Anterior cingulate cortex (tissue), 58 donors: ENCODE results near the gene ABCC3.

Experiments
- DNase-seq, 58 donors: peaks; one replicate each; lab custom pipeline; 2025; lab: John Stamatoyannopoulos, UW

The ABCC3 gene

GRCh38 chr17:50642071-50642721 is 7.5 kb downstream of the ABCC3 start:
- no peak for DNase-seq

- no peak for DNase-seq
Observed at GRCh38 chr17:50642722-50643656, 8.3 kb downstream of the ABCC3 start.

- no peak for DNase-seq
Observed at GRCh38 chr17:50645748-50646682, 11.3 kb downstream of the ABCC3 start.

- no peak for DNase-seq
Observed at GRCh38 chr17:50647187-50647586, 12.5 kb downstream of the ABCC3 start.

- no peak for DNase-seq
Observed at GRCh38 chr17:50649042-50649908, 14.6 kb downstream of the ABCC3 start.

GRCh38 chr17:50651661-50652060 is 17.0 kb downstream of the ABCC3 start:
- no peak for DNase-seq

- DNase-seq = no peak
Observed at GRCh38 chr17:50653738-50654137, 19.1 kb downstream of the ABCC3 start.

- no peak for DNase-seq
Observed at GRCh38 chr17:50656509-50656908, 21.8 kb downstream of the ABCC3 start.

GRCh38 chr17:50657054-50657453 is 22.4 kb downstream of the ABCC3 start:
- no peak for DNase-seq

- DNase-seq = no peak
Observed at GRCh38 chr17:50657627-50658026, 22.9 kb downstream of the ABCC3 start.

- no peak for DNase-seq
Observed at GRCh38 chr17:50658616-50659015, 23.9 kb downstream of the ABCC3 start.

- DNase-seq = no peak
Observed at GRCh38 chr17:50659179-50659578, 24.5 kb downstream of the ABCC3 start.

- DNase-seq = no peak
Observed at GRCh38 chr17:50660042-50660886, 25.6 kb downstream of the ABCC3 start.

- no peak for DNase-seq
Observed at GRCh38 chr17:50660887-50661345, 26.2 kb downstream of the ABCC3 start.

GRCh38 chr17:50661348-50661747 is 26.7 kb downstream of the ABCC3 start:
- DNase-seq = no peak

- DNase-seq = no peak
Observed at GRCh38 chr17:50661795-50662391, 27.2 kb downstream of the ABCC3 start.

- DNase-seq = no peak
Observed at GRCh38 chr17:50662632-50663225, 28.0 kb downstream of the ABCC3 start.
